Left renal cortex interstitium (tissue), 4 donors: Measurements from ENCODE around the gene SLC12A2. TPM values are rescaled to one million over a fixed set of nuclear protein-coding genes. Genes with fewer than 3 reads are reported as not detected.

ENCODE experiments used
- DNase-seq, 4 donors: peaks; one replicate each; pipeline ENCODE4 v3.0.0-alpha.2; 2013; ENCODE audit warnings: low read depth in 4 of 4, low spot score in 2 of 4, missing footprints in 1 of 4
- polyA plus RNA-seq, 4 donors: library from polyadenylated mRNA; unstranded; fragments of 120-200 nt; gene quantifications; one replicate each; pipeline ENCODE4 v1.2.1, GENCODE V29; 2013; ENCODE audit not compliant: insufficient read length in 4 of 4

Gene SLC12A2
- 10 to 100 TPM; 37.1 to 45.0 (median 39.9) TPM for polyA plus RNA-seq

DNA sequence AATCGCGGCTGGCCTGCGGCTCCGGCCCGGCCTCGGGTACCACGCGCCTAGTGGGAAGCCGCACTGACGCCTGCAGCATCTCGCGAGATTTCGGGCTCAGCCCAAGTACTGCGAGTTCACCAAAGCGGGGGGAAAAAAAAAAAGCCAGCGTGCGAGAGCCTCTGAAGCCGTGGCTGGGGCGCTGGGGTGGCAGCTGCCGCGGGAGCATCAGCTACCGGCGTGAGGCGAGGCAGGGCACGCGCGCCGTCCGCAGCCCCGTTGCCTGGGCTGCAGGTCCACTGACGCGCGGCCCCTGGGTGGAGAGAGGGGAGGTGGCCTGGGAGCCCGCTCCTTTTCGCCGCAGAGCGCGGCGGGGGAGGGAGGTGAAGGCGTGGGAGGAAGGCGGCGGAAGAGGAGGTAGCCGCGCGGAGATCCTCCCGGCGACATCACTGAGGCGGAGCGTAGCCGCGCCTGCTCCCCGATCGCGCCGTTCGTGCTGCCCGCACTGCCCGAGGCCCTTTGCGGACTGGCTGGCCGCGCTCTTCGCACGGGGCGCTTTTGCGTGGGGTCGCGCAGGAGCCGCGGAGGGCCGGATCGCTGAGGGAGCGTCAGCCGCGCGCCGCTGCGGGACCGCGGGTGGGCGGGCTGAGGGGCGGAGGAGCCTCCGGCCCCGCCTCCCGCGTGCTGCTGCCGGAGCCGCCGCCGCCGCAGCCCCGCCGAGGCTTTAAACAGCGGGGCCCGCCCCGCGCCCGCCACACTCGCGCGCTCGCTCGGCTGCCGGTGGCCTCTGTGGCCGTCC lies at the start of gene SLC12A2:
TSS of gene SLC12A2 (plus strand) at position 734 of the 778 bp plus-strand sequence. CDS start 189 bp downstream, outside the sequence.
- DNase-seq, result peak; percentile 90 to 95 (median 92)

DNA sequence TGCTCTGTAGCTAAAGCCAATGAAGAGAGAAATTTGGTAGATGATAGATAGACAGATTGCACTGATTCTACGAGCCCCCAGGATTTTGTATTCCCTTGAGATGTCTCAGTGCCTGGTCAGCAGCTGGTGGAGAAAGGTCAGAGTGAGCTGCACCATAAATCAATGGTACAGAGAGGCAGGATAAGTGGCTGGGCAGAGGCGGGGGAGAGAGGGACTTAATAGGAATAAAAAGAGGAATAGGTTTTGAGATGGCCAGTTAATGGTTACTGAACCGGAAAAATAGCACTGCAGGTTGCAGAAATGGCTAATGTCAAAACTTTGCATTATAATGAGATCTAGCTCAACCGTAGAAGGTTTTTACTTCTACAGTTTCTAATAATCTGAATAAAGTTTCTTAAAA lies 47.9 kb upstream of the SLC12A2 start:
- DNase-seq, result peak; percentile 22 to 44 (median 26)

DNA sequence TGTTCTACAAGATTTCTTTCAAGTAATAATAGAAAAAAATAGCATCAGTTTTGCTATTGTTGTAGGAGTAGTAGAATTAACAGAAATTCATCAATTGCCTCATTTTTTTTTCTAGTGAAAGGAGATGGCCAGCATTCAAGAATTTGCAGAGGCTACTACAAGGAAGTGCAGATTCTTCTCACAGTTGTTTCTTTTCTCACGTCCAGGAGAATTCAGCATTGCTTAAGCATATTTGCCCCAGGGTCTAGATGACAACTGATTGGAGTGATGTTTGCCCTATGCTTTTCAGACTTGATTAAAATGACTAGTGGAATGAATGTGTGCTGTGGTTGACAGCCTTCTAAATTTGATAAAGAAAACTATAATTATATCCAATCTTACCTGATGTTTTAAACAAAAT lies 46.6 kb upstream of the SLC12A2 start:
- no peak for DNase-seq

DNA sequence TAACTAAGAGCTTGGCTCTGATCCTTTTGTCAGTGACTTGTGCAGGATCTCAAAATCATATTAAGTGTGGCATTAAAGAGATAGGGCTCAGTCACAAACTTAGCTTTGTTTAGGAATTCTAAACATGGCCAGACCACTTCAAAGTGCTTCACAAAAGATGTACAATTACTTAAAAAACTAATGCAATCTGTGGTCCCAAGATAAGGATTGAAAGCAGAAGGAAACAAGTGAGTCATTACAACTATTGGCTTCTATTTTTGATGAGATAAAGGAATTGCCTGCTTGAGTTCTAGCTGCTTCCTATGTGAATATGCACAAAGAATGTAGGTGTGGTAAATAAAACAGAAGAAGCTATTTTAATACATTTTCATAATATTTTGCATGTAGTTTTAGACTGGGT lies 44.9 kb upstream of the SLC12A2 start:
- DNase-seq, result no peak

DNA sequence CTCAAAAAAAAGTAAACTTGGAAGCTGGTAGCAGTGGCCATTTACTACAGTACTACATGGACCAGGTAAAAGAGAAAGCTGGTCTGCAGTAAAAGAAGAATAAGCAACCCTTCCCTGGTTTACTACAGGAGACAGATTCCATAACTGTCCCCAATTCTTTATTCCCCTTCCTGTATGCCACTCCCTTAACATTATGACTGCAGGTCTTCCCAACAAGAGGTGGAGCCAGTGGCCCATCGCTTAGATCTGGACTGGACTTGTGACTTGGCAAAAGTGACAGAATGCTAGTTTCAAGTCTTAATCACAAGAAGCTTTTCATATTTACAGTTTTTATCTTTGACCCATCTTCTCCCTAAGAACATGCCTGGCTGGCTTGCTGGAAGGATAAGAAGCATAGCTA lies 42.6 kb upstream of the SLC12A2 start:
- no peak for DNase-seq

GRCh38 chr5:128052780-128053179 lies 30.8 kb upstream of the SLC12A2 start:
- DNase-seq, result no peak

GRCh38 chr5:128053291-128053954 lies 30.1 kb upstream of the SLC12A2 start:
- DNase-seq, result no peak

DNA sequence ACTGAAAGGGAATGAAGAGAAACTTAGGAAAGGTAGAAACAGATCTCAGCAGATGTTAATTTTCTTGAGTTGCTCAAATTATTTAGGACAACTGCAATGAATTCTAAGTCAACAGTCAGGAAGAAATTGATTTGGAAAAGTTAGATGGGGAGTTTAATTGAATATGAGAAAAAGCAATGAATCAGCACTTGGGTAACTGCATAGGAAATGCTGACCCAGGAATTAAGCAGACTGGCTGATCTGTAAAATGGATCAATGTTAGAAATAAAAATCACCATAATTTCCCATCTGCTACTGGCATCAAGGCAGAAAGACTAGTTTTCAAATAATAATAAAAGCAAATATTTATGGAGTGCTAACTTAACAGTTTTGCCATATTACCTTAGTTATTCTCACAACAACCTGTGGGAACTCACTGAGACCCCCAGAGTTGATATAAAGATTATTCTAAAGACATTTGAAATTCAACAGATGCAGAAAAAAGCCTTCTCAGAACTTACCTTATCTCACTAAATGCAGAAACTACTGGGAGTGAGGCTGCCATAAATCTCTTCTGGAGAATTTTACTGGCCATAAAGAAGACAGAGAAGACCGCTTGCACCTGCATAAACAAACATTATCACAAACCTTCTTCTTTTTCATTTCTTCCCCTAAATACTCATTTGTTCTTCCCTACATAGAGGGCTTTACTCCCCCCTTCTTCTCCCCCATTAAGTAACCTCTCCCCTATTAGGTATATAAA lies 22.8 kb upstream of the SLC12A2 start:
- DNase-seq, result no peak

DNA sequence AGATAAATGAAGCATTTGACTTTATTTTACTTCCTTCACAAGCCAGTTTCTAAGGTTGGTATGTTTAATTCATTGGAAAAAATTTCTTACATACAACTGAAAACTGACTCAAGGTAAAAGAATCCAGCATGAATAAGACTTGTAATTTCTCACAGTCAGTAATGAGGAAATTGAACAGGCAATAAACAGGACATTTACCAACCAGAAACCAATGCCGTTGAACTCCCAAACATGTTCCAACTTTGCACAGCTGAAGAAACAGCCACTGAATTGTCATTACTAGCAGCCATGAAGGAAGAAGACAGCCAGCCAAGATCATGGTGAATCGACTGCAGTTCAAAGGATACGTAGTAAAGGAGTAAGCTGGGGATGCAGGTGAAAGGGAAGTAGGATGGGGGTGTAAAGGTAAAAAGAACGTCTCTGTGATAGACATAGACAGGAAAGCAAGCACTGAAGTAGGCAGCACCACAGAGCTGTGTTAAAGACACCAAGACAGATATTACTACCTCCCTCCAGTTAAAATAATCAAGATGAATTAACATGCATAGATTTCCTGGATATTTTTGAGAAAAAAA lies 21.3 kb upstream of the SLC12A2 start:
- DNase-seq, result no peak

GRCh38 chr5:128074171-128074570 lies 9.4 kb upstream of the SLC12A2 start:
- DNase-seq, result no peak

DNA sequence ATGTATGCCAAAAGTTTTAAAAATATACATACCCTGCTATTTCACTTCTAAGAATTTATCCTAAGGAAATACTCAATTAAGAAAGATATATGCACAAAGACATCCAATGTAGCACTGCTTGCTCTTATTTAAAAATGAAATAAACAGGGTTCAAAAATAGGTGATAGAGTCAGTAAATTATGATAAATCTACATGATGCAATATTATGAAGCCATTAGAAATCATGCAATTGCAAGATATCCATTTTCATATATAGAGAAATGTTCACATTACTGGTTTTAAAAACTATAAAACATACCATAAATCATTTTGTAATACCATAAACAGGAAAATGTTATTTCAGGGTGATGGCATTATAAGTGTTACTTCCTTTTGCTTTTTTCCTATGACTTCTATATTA lies 8.6 kb upstream of the SLC12A2 start:
- no peak for DNase-seq

- no peak for DNase-seq
Observed at GRCh38 chr5:128077526-128077925, 6.0 kb upstream of the SLC12A2 start.

GRCh38 chr5:128081111-128081851 lies 2.3 kb upstream of the SLC12A2 start:
- DNase-seq, result no peak

- no peak for DNase-seq
Observed at GRCh38 chr5:128082551-128083032, 974 bp upstream of the SLC12A2 start.

DNA sequence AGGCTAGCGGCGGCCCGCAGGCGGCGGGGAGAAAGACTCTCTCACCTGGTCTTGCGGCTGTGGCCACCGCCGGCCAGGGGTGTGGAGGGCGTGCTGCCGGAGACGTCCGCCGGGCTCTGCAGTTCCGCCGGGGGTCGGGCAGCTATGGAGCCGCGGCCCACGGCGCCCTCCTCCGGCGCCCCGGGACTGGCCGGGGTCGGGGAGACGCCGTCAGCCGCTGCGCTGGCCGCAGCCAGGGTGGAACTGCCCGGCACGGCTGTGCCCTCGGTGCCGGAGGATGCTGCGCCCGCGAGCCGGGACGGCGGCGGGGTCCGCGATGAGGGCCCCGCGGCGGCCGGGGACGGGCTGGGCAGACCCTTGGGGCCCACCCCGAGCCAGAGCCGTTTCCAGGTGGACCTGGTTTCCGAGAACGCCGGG lies 253 bp downstream of the SLC12A2 start:
- peak in 1 of 4 donors; percentile 43 for DNase-seq

- DNase-seq, result peak in 1 of 4 donors; percentile 47
Observed at GRCh38 chr5:128084228-128085167, 932 bp downstream of the SLC12A2 start.

- no peak for DNase-seq
Observed at GRCh38 chr5:128085413-128085812, 1.8 kb downstream of the SLC12A2 start.

DNA sequence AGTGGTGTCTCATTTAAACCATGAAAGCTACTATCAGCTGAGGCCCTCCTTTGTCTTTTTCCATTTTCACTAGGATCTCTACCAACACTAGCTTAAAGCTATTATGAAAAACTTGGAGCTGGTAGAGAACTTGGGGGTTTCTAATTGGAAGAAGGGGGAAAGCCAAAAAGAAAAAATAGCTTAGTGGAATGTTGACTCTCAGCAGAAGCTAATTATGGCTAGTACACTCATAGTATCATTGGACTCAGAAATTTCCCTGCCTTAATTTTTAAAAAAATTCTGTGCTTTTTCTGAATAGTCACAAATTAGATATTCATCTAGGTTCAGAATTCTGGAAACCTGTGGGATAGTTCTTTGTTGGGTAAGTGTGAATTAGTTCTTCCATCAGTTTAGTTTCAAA lies 8.0 kb downstream of the SLC12A2 start:
- DNase-seq, result no peak

DNA sequence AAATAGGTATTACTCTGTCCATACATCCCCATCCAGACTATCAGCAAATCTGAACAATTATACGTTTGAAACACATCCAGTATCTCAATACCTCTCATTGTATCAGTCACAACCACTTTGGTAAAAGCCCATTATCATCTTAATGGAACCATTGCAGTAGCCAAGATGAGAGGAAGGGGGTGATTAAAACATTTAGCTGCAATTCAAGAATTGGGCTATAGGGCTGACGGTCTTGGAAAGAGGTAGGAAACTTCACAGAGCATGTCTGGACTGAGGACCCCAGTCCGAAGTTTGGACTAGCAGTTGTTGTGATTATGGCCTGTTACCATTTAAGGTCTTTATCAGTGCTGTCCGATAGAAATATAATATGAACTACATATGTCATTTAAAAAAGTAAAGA lies 8.6 kb downstream of the SLC12A2 start:
- DNase-seq, result no peak
